ENCODE measurements around the gene RNGTT.
A peak's percentile ranks its signal among the peaks of the same experiment; 100 is the strongest.

RNGTT gene

GRCh38 chr6:88877893-88878292 lies 85.5 kb downstream of the RNGTT start (continued):
- TF ChIP-seq TSHZ1 (tag by site-specific recombination; IDR thresholded peaks at IDR 0.05; ENCODE audit: borderline replicate concordance) (no peak), ZNF747 (tag by site-specific recombination; IDR thresholded peaks at IDR 0.05) (no peak), ZBTB1 (tag by site-specific recombination; IDR thresholded peaks at IDR 0.05) (no peak), ZNF510 (tag by site-specific recombination; IDR thresholded peaks at IDR 0.05; ENCODE audit: insufficient replicate concordance) (peak; percentile 41), ZNF112 (tag by site-specific recombination; IDR thresholded peaks at IDR 0.05) (no peak), ZNF610 (tag by site-specific recombination; IDR thresholded peaks at IDR 0.05; ENCODE audit: borderline replicate concordance) (no peak), ZNF223 (tag by site-specific recombination; IDR thresholded peaks at IDR 0.05) (no peak), BCL11B (tag by site-specific recombination; IDR thresholded peaks at IDR 0.05; ENCODE audit: low read depth) (no peak), EGR2 (tag by site-specific recombination; IDR thresholded peaks at IDR 0.05; ENCODE audit: low read depth) (no peak), ZSCAN5A (tag by site-specific recombination; IDR thresholded peaks at IDR 0.05) (no peak), ZNF701 (tag by site-specific recombination; IDR thresholded peaks at IDR 0.05) (no peak), ZNF2 (tag by site-specific recombination; IDR thresholded peaks at IDR 0.05) (no peak), ZNF350 (tag by site-specific recombination; IDR thresholded peaks at IDR 0.05) (no peak), ZNF555 (tag by site-specific recombination; conservative IDR thresholded peaks at IDR 0.05) (peak; percentile 71), ZNF202 (tag by site-specific recombination; IDR thresholded peaks at IDR 0.05; ENCODE audit: borderline replicate concordance) (peak; percentile 42; the same call in 1 of the 2 replicates), ZNF354C (tag by site-specific recombination; IDR thresholded peaks at IDR 0.05; ENCODE audit: borderline replicate concordance, low read depth) (no peak), SALL2 (tag by site-specific recombination; IDR thresholded peaks at IDR 0.05; ENCODE audit: borderline replicate concordance) (no peak), ZNF521 (tag by site-specific recombination; IDR thresholded peaks at IDR 0.05) (no peak), ZNF274 (IDR thresholded peaks at IDR 0.05; ENCODE audit: low read length) (no peak), ZNF274 (tag by site-specific recombination; IDR thresholded peaks at IDR 0.05; ENCODE audit: borderline replicate concordance) (no peak), ZNF174 (tag by site-specific recombination; IDR thresholded peaks at IDR 0.05) (no peak)
- TF ChIP-seq, protein P1, sequence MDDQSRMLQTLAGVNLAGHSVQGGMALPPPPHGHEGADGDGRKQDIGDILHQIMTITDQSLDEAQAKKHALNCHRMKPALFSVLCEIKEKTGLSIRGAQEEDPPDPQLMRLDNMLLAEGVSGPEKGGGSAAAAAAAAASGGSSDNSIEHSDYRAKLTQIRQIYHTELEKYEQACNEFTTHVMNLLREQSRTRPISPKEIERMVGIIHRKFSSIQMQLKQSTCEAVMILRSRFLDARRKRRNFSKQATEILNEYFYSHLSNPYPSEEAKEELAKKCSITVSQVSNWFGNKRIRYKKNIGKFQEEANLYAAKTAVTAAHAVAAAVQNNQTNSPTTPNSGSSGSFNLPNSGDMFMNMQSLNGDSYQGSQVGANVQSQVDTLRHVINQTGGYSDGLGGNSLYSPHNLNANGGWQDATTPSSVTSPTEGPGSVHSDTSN (CRISPR knock-in tag; IDR thresholded peaks at IDR 0.05): no peak
- TF ChIP-seq, protein P2, sequence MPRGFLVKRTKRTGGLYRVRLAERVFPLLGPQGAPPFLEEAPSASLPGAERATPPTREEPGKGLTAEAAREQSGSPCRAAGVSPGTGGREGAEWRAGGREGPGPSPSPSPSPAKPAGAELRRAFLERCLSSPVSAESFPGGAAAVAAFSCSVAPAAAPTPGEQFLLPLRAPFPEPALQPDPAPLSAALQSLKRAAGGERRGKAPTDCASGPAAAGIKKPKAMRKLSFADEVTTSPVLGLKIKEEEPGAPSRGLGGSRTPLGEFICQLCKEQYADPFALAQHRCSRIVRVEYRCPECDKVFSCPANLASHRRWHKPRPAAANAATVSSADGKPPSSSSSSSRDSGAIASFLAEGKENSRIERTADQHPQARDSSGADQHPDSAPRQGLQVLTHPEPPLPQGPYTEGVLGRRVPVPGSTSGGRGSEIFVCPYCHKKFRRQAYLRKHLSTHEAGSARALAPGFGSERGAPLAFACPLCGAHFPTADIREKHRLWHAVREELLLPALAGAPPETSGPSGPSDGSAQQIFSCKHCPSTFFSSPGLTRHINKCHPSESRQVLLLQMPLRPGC (tag by site-specific recombination; IDR thresholded peaks at IDR 0.05): no peak
- TF ChIP-seq, protein P3, sequence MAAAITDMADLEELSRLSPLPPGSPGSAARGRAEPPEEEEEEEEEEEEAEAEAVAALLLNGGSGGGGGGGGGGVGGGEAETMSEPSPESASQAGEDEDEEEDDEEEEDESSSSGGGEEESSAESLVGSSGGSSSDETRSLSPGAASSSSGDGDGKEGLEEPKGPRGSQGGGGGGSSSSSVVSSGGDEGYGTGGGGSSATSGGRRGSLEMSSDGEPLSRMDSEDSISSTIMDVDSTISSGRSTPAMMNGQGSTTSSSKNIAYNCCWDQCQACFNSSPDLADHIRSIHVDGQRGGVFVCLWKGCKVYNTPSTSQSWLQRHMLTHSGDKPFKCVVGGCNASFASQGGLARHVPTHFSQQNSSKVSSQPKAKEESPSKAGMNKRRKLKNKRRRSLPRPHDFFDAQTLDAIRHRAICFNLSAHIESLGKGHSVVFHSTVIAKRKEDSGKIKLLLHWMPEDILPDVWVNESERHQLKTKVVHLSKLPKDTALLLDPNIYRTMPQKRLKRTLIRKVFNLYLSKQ (tag by site-specific recombination; IDR thresholded peaks at IDR 0.05; ENCODE audit: borderline replicate concordance): 0 out of 2 replicates have a peak, but pooled peaks have one; percentile 30
- TF ChIP-seq, protein P4, sequence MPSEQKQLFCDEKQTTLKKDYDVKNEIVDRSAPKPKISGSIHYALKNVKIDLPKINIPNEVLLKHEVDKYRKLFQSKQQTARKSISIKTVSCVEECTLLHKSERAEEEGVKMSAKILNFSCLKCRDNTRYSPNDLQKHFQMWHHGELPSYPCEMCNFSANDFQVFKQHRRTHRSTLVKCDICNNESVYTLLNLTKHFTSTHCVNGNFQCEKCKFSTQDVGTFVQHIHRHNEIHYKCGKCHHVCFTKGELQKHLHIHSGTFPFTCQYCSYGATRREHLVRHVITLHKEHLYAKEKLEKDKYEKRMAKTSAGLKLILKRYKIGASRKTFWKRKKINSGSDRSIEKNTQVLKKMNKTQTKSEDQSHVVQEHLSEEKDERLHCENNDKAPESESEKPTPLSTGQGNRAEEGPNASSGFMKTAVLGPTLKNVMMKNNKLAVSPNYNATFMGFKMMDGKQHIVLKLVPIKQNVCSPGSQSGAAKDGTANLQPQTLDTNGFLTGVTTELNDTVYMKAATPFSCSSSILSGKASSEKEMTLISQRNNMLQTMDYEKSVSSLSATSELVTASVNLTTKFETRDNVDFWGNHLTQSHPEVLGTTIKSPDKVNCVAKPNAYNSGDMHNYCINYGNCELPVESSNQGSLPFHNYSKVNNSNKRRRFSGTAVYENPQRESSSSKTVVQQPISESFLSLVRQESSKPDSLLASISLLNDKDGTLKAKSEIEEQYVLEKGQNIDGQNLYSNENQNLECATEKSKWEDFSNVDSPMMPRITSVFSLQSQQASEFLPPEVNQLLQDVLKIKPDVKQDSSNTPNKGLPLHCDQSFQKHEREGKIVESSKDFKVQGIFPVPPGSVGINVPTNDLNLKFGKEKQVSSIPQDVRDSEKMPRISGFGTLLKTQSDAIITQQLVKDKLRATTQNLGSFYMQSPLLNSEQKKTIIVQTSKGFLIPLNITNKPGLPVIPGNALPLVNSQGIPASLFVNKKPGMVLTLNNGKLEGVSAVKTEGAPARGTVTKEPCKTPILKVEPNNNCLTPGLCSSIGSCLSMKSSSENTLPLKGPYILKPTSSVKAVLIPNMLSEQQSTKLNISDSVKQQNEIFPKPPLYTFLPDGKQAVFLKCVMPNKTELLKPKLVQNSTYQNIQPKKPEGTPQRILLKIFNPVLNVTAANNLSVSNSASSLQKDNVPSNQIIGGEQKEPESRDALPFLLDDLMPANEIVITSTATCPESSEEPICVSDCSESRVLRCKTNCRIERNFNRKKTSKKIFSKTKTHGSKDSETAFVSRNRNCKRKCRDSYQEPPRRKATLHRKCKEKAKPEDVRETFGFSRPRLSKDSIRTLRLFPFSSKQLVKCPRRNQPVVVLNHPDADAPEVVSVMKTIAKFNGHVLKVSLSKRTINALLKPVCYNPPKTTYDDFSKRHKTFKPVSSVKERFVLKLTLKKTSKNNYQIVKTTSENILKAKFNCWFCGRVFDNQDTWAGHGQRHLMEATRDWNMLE (tag by site-specific recombination; conservative IDR thresholded peaks at IDR 0.05; ENCODE audit: low read depth): peak; percentile 81

Measured in HEK293 (cell line).